Stromal cell of bone marrow (primary cell): ENCODE data around the gene LRRC4C.

Source experiments
- DNase-seq: peaks from one replicate; pipeline ENCODE4 v3.0.0-alpha.2; 2012; ENCODE audit warnings: low read depth

Gene LRRC4C

GRCh38 chr11:40099426-40100161, 1359.9 kb downstream of the LRRC4C start:
- DNase-seq = no peak

DNA sequence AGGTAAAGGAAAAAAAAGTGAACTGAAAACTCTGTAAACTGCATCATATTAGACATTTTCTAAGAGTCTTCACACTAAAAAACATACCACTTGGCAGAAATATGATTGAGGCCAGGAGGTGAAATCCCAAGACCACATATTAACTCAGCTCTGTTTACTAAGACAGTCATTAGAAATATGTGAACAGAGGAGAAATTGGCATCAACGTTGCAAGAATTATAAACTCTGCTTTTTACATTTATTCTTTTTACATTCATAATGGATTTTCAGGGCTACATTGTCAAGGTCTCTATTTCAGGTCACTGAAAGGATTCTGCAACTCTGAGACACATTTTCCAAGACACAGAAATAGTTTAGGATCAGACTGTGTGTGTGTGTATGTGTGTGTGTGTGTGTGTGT, 1364.0 kb downstream of the LRRC4C start:
- DNase-seq = no peak

GRCh38 chr11:40094954-40095353, 1364.5 kb downstream of the LRRC4C start:
- DNase-seq = no peak

GRCh38 chr11:40080434-40080833, 1379.0 kb downstream of the LRRC4C start:
- no peak for DNase-seq
